Gastroesophageal sphincter (tissue), 3 donors: ENCODE measurements around the gene CADPS2.

Source experiments
- POLR2A ChIP-seq, 2 donors: fragments of 450-650 bp; IDR thresholded peaks; one replicate each; pipeline ENCODE4 v1.6.1; 2017; ENCODE audit warnings: antibody characterized with exemption in 2 of 2, mild to moderate bottlenecking in 2 of 2, moderate library complexity in 1 of 2
- TF ChIP-seq, protein P1 (sequence below), 4 experiments: fragments of 200-600 bp in 2 of 4; fragments of 450-650 bp in 2 of 4; sonication (generic) in 1 of 4; IDR thresholded peaks; one replicate each; pipeline ENCODE4 v1.5.1; 2017 to 2019; ENCODE audit warnings: antibody characterized with exemption in 4 of 4, mild to moderate bottlenecking in 2 of 4, moderate library complexity in 2 of 4

DNA sequence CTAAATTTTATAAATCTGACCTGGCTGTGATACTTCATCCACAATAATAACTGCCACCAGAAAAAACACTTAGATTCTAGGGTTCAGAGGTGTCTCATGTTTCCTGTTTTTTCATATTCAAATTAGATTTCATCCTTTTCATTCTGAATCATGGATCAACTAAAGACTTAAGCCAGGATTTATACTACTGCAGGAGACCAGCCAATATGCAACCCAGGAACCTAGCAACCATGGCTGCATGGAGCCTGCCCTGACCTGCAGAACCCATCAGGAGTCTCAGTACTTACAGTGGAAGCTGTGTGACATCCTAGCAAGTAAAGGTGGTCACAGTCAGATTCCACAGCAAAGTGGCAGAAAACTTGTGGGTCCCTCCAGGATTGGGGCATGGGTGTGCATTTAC, 143.0 kb downstream of the CADPS2 start:
- TF ChIP-seq, protein P1, sequence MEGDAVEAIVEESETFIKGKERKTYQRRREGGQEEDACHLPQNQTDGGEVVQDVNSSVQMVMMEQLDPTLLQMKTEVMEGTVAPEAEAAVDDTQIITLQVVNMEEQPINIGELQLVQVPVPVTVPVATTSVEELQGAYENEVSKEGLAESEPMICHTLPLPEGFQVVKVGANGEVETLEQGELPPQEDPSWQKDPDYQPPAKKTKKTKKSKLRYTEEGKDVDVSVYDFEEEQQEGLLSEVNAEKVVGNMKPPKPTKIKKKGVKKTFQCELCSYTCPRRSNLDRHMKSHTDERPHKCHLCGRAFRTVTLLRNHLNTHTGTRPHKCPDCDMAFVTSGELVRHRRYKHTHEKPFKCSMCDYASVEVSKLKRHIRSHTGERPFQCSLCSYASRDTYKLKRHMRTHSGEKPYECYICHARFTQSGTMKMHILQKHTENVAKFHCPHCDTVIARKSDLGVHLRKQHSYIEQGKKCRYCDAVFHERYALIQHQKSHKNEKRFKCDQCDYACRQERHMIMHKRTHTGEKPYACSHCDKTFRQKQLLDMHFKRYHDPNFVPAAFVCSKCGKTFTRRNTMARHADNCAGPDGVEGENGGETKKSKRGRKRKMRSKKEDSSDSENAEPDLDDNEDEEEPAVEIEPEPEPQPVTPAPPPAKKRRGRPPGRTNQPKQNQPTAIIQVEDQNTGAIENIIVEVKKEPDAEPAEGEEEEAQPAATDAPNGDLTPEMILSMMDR (IDR thresholded peaks at IDR 0.05) = no peak
- no peak for TF ChIP-seq POLR2A (IDR thresholded peaks at IDR 0.05)
